Thoracic aorta (tissue), 2 donors: ENCODE data around the gene PHLDA3. TPM values are rescaled to one million over a fixed set of nuclear protein-coding genes. Genes with fewer than 3 reads are reported as not detected.
"Not testable (repeated sequence)": the region's sequence is repeated elsewhere in the genome, so short reads cannot be mapped to it uniquely, and the experiment has no call there.

Experiments used
- ATAC-seq: fragments of 150-250 bp; one replicate; pipeline ENCODE4 v1.8.0; 2017; ENCODE audit warnings: low read depth; ENCODE audit not compliant: insufficient number of reproducible peaks, low FRiP score
- DNase-seq: peaks from one replicate; pipeline ENCODE4 v3.0.0-alpha.2; 2020; ENCODE audit warnings: low spot score
- H3K27ac ChIP-seq, 2 donors: fragments of 200-600 bp; sonication (generic); 1 replicate in 1 of 2; 2 replicates in 1 of 2; pipeline ENCODE4 v1.5.1; 2016; ENCODE audit warnings: mild to moderate bottlenecking in 2 of 2, moderate library complexity in 2 of 2
- H3K27me3 ChIP-seq: fragments of 200-600 bp; sonication (generic); replicated peaks from 2 replicates; pipeline ENCODE4 v1.6.0; 2016; ENCODE audit warnings: mild to moderate bottlenecking; ENCODE audit not compliant: insufficient read depth
- H3K36me3 ChIP-seq: fragments of 200-600 bp; sonication (generic); one replicate; pipeline ENCODE4 v1.5.1; 2016
- H3K4me1 ChIP-seq, 2 donors: fragments of 200-600 bp; sonication (generic); 1 replicate in 1 of 2; 2 replicates in 1 of 2; pipeline versions ENCODE4 v1.5.1 to v1.6.0; 2016; ENCODE audit warnings: low read depth in 2 of 2, mild to moderate bottlenecking in 1 of 2; ENCODE audit not compliant: control insufficient read depth in 1 of 2
- H3K4me3 ChIP-seq: fragments of 200-600 bp; sonication (generic); 2 replicates; pipeline ENCODE4 v1.5.1; 2016; ENCODE audit warnings: mild to moderate bottlenecking
- H3K9me3 ChIP-seq: fragments of 200-600 bp; sonication (generic); 2 replicates; pipeline ENCODE4 v1.5.1; 2016
- CTCF ChIP-seq: fragments of 200-600 bp; sonication (generic); IDR thresholded peaks from one replicate; pipeline ENCODE4 v1.5.1; 2019; ENCODE audit warnings: antibody characterized with exemption
- total RNA-seq, 2 donors: library from RNA; depleted of rRNA; stranded (reverse); fragments of >200 nt; gene quantifications; one replicate each; pipeline versions ENCODE4 v1.1.0 to v1.2.3, GENCODE V29; 2016

Gene PHLDA3
- total RNA-seq, 2 donors from 2014 or later = 65.7 to 134 TPM

GRCh38 chr1:201493757-201494617 lies 25.0 kb upstream of the PHLDA3 start:
- no peak for TF ChIP-seq CTCF
- Histone ChIP-seq H3K4me3 (peak overlapping the region; percentile 2), H3K36me3 (peaks cover 41% of the 10 kb centered on the region), H3K27ac (peak overlapping the region; percentile 78 to 96), H3K9me3 (no peaks in the 10 kb centered on the region), H3K4me1 (peaks cover 72 to 98% of the 10 kb centered on the region in 2 donors), H3K27me3 (no peaks in the 10 kb centered on the region)
- ATAC-seq (no peak), DNase-seq (no peak)

- not testable (repeated sequence) for H3K9me3 ChIP-seq
Measured at GRCh38 chr1:201493026-201493656, 24.2 kb upstream of the PHLDA3 start.

GRCh38 chr1:201491896-201492511 lies 23.0 kb upstream of the PHLDA3 start:
- DNase-seq (no peak), ATAC-seq (no peak)
- Histone ChIP-seq H3K27ac (peak overlapping the region; percentile 78 to 96), H3K9me3 (no peaks in the 10 kb centered on the region), H3K27me3 (no peaks in the 10 kb centered on the region), H3K4me1 (peaks cover 74 to 98% of the 10 kb centered on the region in 2 donors), H3K36me3 (peaks cover 57% of the 10 kb centered on the region), H3K4me3 (no peak overlapping the region)
- no peak for TF ChIP-seq CTCF

More at GRCh38 chr1:201493026-201493656, 24.2 kb upstream of the PHLDA3 start:
- peaks cover 72 to 98% of the 10 kb centered on the region in 2 donors for H3K4me1 ChIP-seq
- H3K27ac ChIP-seq = peak overlapping the region; percentile 78 to 96
- DNase-seq, ATAC-seq, H3K4me3 ChIP-seq, H3K27me3 ChIP-seq: not testable (repeated sequence)
- H3K36me3 ChIP-seq = peaks cover 47% of the 10 kb centered on the region

- Histone ChIP-seq H3K36me3 (peaks cover 70% of the 10 kb centered on the region), H3K4me3 (no peak overlapping the region), H3K9me3 (no peaks in the 10 kb centered on the region), H3K27me3 (no peaks in the 10 kb centered on the region), H3K4me1 (peaks cover 61 to 98% of the 10 kb centered on the region in 2 donors), H3K27ac (peak overlapping the region; percentile 73 to 78)
- ATAC-seq (no peak), DNase-seq (no peak)
- no peak for TF ChIP-seq CTCF
Measured at GRCh38 chr1:201490708-201491131, 21.7 kb upstream of the PHLDA3 start.

GRCh38 chr1:201489643-201490261 lies 20.8 kb upstream of the PHLDA3 start:
- DNase-seq = no peak
- Histone ChIP-seq H3K27me3 (no peaks in the 10 kb centered on the region), H3K27ac (peak overlapping the region; percentile 73 to 78), H3K4me1 (peaks cover 52 to 97% of the 10 kb centered on the region in 2 donors), H3K9me3 (no peaks in the 10 kb centered on the region), H3K36me3 (peaks cover 70% of the 10 kb centered on the region), H3K4me3 (no peak overlapping the region)
- ATAC-seq = no peak
- no peak for TF ChIP-seq CTCF
